Chondrocyte (in vitro differentiated cells): ENCODE measurements around the gene BLOC1S6. TPM values are rescaled to one million over a fixed set of nuclear protein-coding genes. Genes with fewer than 3 reads are reported as not detected.

Experiments used
- DNase-seq: peaks from one replicate; pipeline ENCODE4 v3.0.0; 2021; ENCODE audit warnings: mixed read lengths, low spot score
- H3K27ac Mint-ChIP-seq: one replicate; pipeline ENCODE4 v1.8.0; 2021; ENCODE audit warnings: mild to moderate bottlenecking, moderate library complexity, mixed read lengths; ENCODE audit not compliant: unreplicated experiment
- H3K27me3 Mint-ChIP-seq: 2 replicates; pipeline ENCODE4 v1.8.0; 2021; ENCODE audit warnings: low read depth, mixed read lengths
- H3K36me3 Mint-ChIP-seq: 2 replicates; pipeline ENCODE4 v1.8.0; 2021; ENCODE audit warnings: low read depth, mixed read lengths
- H3K4me1 Mint-ChIP-seq: 2 replicates; pipeline ENCODE4 v1.8.0; 2021; ENCODE audit warnings: low read depth, mild to moderate bottlenecking, mixed read lengths
- H3K4me3 Mint-ChIP-seq: one replicate; pipeline ENCODE4 v1.8.0; 2021; ENCODE audit warnings: mild to moderate bottlenecking, moderate library complexity, mixed read lengths; ENCODE audit not compliant: unreplicated experiment
- H3K9me3 Mint-ChIP-seq: 2 replicates; pipeline ENCODE4 v1.8.0; 2021; ENCODE audit warnings: low read depth, mixed read lengths
- total RNA-seq: library from RNA; stranded (reverse); gene quantifications from 3 replicates; pipeline ENCODE4 v1.2.1, GENCODE V29; 2021
- TF ChIP-seq, protein P1 (sequence below): fragments of 200-600 bp; sonication (generic); IDR thresholded peaks from 2 replicates; pipeline ENCODE4 v1.5.0; 2021; ENCODE audit warnings: antibody characterized with exemption, mild to moderate bottlenecking, moderate library complexity

The BLOC1S6 gene
- total RNA-seq, 1 donor from 2014 or later: 51.4 TPM

- no peak for DNase-seq
- no peaks in the 10 kb centered on the region for H3K27me3 Mint-ChIP-seq
- no peaks in the 10 kb centered on the region for H3K9me3 Mint-ChIP-seq
- no peak overlapping the region for H3K27ac Mint-ChIP-seq
- no peak overlapping the region for H3K4me3 Mint-ChIP-seq
- peaks cover 4% of the 10 kb centered on the region for H3K4me1 Mint-ChIP-seq
- TF ChIP-seq, protein P1, sequence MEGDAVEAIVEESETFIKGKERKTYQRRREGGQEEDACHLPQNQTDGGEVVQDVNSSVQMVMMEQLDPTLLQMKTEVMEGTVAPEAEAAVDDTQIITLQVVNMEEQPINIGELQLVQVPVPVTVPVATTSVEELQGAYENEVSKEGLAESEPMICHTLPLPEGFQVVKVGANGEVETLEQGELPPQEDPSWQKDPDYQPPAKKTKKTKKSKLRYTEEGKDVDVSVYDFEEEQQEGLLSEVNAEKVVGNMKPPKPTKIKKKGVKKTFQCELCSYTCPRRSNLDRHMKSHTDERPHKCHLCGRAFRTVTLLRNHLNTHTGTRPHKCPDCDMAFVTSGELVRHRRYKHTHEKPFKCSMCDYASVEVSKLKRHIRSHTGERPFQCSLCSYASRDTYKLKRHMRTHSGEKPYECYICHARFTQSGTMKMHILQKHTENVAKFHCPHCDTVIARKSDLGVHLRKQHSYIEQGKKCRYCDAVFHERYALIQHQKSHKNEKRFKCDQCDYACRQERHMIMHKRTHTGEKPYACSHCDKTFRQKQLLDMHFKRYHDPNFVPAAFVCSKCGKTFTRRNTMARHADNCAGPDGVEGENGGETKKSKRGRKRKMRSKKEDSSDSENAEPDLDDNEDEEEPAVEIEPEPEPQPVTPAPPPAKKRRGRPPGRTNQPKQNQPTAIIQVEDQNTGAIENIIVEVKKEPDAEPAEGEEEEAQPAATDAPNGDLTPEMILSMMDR: no peak
- H3K36me3 Mint-ChIP-seq: peaks cover 10% of the 10 kb centered on the region
Observed at GRCh38 chr15:45606413-45606812, 19.2 kb downstream of the BLOC1S6 start.

GRCh38 chr15:45606841-45607240, 19.7 kb downstream of the BLOC1S6 start:
- DNase-seq: no peak
- TF ChIP-seq, protein P1: no peak
- H3K4me3 Mint-ChIP-seq: no peak overlapping the region
- peaks cover 10% of the 10 kb centered on the region for H3K36me3 Mint-ChIP-seq
- H3K27me3 Mint-ChIP-seq: no peaks in the 10 kb centered on the region
- no peaks in the 10 kb centered on the region for H3K9me3 Mint-ChIP-seq
- H3K27ac Mint-ChIP-seq: no peak overlapping the region
- peaks cover 4% of the 10 kb centered on the region for H3K4me1 Mint-ChIP-seq

- peaks cover 7% of the 10 kb centered on the region for H3K36me3 Mint-ChIP-seq
- no peak overlapping the region for H3K27ac Mint-ChIP-seq
- no peak for DNase-seq
- no peaks in the 10 kb centered on the region for H3K27me3 Mint-ChIP-seq
- peaks cover 7% of the 10 kb centered on the region for H3K4me1 Mint-ChIP-seq
- TF ChIP-seq, protein P1: peak; percentile 84
- H3K9me3 Mint-ChIP-seq: no peaks in the 10 kb centered on the region
- H3K4me3 Mint-ChIP-seq: no peak overlapping the region
Observed at GRCh38 chr15:45611305-45611704, 24.1 kb downstream of the BLOC1S6 start.

DNA sequence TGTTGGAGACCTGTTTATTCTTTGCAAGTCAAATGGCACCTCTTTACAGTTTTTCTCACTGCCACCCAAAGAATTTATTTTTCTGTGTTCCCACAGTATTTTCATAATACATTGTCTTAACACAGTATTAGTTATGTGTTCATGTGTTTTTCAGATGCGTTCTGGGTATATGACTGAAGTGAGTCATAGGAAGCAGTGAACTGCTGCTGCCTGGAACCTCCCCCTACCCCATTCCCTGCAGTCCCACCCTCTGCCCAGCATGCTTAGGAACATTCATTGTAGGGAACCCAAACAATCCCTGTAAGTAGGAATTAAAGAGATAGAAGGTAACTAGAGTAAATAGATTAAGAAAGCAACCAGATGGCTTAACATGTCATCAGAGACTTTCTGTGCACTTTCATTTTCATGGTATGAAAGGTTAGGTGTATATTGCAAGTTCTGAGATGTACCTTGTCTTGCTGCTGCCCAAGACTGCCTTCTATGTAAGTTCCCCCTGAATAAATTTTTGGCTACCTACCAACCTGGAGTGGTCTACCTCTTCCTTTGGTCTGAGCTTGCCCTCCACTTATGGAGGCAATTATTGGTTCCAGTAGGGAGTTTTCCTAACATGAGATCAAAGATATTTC, 25.7 kb downstream of the BLOC1S6 start:
- DNase-seq: no peak
- TF ChIP-seq, protein P1: no peak
- Mint-ChIP-seq H3K4me3 (no peak overlapping the region), H3K36me3 (peaks cover under 1% of the 10 kb centered on the region), H3K27me3 (no peaks in the 10 kb centered on the region), H3K9me3 (no peaks in the 10 kb centered on the region), H3K4me1 (peaks cover 7% of the 10 kb centered on the region), H3K27ac (peak overlapping the region; percentile 60)

DNA sequence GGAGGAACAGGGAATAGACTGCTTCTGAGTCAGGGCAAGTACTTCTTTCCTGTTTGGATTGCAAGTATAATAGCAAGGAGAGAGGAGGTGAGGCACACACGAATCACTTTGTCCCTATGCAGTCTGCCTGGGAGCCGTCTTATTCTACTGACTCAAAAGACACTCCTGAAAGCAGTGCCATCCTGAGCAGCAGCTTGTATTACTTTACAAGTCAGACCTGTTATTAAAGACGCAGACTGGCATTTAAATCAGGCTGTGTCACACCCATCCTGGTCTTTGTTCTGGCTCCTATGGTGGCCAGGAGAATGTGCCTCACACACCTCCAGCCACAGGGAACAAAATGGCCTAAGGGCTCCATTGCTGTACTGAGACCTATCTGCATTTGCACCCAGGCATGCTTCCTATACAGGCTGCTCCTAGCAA, 29.7 kb downstream of the BLOC1S6 start:
- Mint-ChIP-seq H3K4me3 (no peak overlapping the region), H3K27me3 (no peaks in the 10 kb centered on the region), H3K4me1 (peaks cover 7% of the 10 kb centered on the region), H3K27ac (no peak overlapping the region), H3K9me3 (no peaks in the 10 kb centered on the region), H3K36me3 (no peaks in the 10 kb centered on the region)
- DNase-seq: no peak
- TF ChIP-seq, protein P1: no peak
